ENCODE data around the gene ICA1L.

DNA sequence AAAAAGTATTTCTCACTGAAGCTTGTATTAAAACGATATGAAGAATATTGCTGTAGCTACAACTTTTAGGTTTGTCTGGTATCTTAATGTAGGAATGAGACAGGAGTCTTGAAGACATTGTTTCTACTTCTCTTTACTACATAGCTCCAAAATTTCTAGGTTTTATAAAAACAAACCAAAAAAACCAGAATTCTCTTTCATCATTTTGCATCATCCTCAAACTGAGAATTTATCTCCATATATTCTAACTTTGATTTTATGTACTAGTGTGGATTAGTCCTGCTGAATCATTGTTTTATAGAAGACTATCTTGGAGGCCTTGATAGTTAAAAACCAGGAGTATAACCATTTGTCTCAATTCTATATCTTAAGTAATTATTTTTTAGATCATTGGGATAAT lies 100.2 kb downstream of the ICA1L start:
- TF ChIP-seq ZFP3 (CRISPR knock-in tag; IDR thresholded peaks at IDR 0.05) (no peak), CSDC2 (CRISPR knock-in tag; IDR thresholded peaks at IDR 0.05) (no peak)
- TF ChIP-seq, protein P1, sequence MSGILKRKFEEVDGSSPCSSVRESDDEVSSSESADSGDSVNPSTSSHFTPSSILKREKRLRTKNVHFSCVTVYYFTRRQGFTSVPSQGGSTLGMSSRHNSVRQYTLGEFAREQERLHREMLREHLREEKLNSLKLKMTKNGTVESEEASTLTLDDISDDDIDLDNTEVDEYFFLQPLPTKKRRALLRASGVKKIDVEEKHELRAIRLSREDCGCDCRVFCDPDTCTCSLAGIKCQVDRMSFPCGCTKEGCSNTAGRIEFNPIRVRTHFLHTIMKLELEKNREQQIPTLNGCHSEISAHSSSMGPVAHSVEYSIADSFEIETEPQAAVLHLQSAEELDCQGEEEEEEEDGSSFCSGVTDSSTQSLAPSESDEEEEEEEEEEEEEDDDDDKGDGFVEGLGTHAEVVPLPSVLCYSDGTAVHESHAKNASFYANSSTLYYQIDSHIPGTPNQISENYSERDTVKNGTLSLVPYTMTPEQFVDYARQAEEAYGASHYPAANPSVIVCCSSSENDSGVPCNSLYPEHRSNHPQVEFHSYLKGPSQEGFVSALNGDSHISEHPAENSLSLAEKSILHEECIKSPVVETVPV (CRISPR knock-in tag; IDR thresholded peaks at IDR 0.05): no peak
- TF ChIP-seq, protein P2, sequence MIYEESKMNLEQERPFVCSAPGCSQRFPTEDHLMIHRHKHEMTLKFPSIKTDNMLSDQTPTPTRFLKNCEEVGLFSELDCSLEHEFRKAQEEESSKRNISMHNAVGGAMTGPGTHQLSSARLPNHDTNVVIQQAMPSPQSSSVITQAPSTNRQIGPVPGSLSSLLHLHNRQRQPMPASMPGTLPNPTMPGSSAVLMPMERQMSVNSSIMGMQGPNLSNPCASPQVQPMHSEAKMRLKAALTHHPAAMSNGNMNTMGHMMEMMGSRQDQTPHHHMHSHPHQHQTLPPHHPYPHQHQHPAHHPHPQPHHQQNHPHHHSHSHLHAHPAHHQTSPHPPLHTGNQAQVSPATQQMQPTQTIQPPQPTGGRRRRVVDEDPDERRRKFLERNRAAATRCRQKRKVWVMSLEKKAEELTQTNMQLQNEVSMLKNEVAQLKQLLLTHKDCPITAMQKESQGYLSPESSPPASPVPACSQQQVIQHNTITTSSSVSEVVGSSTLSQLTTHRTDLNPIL (CRISPR knock-in tag; IDR thresholded peaks at IDR 0.05; ENCODE audit: low read depth): no peak

Measured in SK-N-SH treated with all-trans-retinoic acid at 6 μM for 48 hours (cell line).